Left kidney (tissue), 2 donors: ENCODE data around the gene SHH. TPM values are rescaled to one million over a fixed set of nuclear protein-coding genes. Genes with fewer than 3 reads are reported as not detected.

Experiments used
- DNase-seq: peaks from one replicate; pipeline ENCODE4 v3.0.0-alpha.2; 2013
- polyA plus RNA-seq: library from polyadenylated mRNA; unstranded; fragments of 120-200 nt; gene quantifications from one replicate; pipeline ENCODE4 v1.2.1, GENCODE V29; 2013; ENCODE audit not compliant: insufficient read length

The SHH gene
- polyA plus RNA-seq, 1 donor, result 2.1 TPM

DNA sequence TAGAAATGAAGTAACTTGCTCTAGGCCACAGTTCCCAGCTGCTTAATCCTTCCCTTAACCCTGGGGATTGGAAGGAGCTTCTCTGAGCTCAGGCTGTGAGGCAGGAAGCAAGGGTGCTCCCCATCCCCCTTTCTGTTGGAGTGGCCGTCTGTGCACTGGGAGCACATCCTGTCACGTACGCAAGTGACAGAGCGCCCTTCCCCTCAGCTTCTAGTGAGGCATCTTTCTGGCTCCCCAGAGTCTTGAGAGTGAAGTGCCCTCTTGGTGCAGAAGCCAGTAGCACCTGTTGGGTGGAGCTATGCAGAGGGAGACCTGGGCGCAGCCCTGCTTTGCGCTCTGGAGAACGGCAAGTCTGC lies 47.8 kb downstream of the SHH start:
- DNase-seq, result no peak

DNA sequence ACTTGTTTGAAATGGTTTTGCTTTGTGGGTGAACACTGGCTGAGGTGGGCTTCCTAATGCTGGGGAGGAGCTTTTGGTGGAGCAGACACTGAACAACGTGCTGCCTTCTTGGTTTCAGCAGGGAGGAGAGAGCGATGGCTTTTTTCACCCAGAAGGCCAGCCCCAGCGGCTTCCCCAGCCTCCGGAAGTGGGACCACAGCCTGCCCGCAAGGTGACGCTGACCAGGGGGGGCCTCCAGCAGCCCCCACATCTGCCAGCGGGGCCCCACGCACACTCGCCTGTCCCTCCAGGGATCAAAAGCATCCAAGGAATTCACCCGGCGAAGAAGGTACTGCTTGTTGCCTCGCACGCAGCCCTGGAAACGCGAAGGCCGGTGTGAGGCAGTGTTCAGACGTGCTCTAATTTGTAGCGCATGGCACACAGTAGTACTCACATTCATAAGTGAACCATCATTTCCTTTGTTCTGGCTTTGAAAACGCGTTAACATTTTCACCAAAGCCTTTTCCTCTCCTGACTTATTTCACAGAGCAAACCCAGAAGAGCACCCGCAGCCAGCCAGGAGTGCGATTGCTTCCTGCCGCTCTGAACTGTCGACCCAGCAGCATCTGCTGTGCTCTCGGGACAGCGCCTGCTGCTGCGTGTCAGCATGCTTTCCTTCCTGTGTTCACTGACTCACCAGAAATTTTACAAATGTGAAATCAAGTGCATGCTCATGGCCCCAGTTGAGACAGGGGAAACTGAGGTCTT lies 48.4 kb downstream of the SHH start:
- no peak for DNase-seq

DNA sequence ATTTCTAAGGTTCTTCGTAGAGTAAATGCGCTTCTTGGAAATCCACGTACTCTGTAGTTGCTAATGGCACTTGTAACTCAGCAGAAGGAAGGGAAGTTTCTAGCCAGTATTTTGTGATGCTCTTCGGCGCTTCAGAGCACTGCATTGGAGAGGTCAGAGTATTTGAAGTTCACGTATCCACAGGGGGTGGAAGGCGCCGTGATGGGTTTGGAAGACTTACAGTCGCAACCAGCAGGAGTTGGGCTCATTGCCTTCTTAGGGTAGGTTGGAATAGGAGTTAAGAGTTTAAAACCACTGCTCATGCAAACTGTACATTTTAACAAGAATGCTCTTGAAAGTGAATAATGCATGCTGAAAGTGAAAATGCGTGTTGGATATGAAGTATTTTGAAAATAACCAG lies 49.1 kb downstream of the SHH start:
- DNase-seq, result no peak

DNA sequence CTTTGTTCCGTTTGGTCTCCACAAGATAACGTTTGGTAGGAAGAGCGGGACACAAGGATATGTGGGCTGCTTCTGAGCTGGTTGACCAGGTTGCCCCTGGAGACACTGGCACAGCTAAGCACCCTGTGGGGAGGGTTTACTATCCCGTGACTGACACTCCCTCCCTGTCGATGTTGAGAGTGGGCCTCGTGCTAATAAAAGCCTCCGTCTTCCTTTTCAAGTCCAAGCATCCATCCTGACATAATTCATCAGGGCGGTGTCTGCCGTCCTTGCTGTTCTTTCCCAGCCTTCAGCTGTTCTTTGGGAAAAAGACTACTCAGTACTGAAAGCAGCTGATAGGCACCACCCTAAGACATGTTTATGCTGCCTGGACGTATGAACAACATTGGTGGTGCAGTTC lies 49.6 kb downstream of the SHH start:
- DNase-seq, result no peak

DNA sequence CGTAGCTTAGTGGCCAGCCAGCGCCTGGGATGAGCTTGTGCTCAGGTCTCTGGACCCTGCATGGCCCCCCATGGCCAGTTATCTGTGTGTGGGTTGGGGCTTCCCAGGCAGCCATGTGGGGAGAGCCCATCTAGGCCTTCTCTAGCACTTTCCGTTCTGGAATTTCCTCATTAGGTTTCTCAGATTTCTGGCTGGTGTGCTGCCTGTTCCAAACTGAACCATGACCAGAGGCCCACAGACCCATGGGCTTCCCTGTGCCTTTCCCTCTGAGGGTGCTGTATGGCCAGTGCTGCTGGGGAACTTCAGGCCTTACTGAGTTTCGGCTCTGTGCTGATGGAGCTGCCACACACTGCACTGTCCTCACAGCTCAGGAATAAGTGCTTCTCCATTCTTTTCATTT lies 50.2 kb downstream of the SHH start:
- no peak for DNase-seq

DNA sequence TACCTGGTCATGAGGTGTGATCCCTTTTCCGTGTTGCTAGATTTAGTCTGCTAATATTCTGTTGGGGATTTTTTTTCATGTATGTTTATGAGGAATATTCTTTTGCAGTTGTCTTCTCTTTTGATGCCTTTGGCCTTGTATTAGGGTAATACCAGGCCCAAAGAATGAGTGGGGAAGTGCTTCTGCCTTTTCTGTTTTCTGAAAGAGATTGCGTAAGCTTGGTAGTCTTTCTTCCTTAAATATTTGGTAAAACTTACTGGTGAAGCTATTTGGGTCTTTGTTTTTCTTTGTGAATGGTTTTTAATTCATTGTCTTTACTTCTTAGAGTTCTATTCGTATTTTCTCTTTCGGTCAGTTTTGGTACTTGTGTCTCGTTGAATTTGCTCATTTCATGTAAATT lies 51.1 kb downstream of the SHH start:
- no peak for DNase-seq

DNA sequence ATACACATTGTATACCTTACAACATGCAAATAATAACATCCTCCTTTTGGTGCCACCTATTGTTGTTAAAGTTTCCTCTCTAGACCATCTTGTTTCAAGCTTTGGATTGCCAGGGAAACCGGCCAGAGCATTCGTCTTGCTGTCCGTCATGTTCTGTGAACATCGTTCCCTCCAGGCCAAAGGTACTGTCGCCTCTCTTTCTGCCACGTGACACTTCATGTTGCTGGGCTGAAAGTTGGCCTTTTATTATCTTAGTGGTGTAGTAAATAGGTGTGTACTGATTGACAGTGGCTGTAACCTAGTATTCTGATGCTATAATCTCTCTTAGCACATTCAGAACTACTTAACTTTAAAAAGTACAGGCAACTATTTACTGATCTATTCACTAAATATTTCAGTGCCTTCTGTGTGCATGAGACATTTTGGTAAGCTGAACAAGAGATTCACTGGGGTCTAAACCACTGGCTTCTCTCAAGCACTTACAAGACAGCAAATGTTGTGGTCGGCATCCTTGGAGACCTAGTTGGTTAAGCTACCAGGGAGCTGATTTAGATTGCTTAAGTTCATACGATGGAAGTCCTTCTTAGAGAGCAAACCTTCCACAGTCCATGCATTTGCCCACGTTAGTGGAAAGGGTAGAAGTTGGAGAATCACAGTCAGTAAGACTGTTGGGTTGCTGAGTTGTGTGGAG lies 52.4 kb downstream of the SHH start:
- DNase-seq, result no peak

DNA sequence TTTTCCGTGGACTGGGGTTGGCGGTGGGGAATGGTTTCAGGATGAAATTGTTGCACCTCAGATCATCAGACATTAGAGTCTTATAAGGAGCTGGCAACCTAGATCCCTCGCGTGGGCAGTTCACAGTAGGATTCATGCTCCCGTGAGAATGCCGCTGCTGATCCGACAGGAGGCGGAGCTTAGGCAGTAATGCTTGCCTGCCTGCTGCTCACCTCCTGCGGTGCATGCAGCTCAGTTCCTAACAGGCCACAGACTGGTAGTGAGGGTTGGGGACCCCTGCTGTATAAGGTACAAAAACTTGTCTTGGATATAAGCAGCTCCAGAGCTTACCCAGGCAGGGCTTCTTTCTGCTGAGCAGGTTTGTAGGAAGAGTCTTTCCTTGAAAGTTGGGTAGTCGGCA lies 53.9 kb downstream of the SHH start:
- DNase-seq, result no peak

DNA sequence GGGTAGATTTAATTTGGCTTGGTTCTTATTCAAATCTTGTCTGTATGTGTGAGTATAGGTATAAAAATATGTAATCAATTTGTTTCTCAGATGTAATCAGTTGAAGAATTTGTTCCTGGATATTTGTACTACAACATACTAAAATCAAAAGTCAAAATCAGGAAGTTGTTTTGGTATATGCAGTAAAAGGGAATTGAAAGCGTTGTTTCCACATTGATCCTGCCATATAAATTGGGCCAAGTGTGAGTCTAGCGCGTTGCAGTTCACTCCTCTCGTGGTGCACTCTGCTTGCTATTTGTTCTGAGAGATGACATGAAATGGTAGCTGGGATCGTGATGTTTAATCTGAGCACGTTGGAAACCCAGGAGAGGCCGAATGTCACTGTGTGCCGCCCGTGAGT lies 55.9 kb downstream of the SHH start:
- DNase-seq, result no peak

DNA sequence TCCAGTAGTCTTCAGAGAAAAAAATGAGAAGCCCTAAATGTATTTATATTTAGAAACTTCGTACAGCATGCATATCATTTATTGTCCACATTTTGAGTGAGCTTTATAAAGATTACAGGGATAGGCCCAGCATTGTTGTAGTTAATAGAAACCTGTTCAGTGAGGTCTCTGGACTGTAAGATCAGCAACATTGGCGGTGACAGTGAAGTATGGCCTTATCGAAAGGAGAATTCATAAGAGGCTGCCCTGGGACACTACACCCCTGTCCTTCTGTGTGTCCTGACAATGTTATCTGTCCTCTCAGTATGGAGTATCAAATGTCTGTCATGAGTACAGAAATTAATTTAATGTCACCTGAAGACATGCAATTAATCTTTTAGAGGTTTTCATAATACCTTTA lies 57.2 kb downstream of the SHH start:
- DNase-seq, result no peak

DNA sequence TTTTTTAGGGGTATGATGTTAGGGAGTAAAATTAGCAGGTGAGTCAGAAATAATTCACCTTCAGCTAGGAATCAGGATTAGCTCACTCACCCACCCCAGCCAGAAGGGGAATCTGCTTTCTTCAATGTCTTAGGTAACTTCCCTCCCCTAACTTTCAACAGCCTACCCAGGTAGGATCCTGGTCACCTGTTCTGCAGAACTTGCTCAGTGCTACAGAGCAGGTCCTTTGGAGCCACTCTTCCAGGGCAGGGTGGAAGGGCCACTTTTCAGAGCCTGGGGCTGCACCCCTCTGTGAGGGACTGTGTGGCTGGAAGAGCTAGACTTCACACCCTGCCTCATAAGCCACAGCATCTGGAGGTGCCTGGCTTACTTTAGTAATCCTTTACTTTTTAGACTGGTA lies 58.1 kb downstream of the SHH start:
- no peak for DNase-seq

DNA sequence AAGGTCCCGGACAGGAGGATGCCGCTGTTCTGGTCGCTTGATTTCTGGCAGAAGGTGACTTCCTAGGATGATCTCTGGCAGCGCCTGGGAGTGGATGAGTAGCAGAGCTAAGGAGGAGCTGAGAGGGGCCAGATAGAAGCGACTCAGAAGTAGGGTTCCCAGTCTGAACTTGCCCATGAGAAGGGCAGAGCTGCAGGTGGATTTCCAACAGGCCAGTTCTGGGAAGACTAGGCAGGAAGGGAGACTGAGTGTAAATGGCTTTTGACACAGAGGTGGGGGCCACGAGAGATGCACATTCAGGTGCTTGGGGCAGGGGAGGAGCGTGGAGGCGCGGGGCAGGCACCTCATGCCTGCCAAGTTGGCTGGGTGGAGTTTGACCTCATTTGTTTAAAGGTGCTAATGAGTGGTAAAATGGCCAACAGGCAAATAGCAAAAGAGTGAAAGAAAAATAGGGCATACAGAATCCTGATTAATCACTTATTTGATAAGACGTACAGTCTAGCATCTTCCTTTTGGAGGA lies 58.8 kb downstream of the SHH start:
- DNase-seq, result no peak

DNA sequence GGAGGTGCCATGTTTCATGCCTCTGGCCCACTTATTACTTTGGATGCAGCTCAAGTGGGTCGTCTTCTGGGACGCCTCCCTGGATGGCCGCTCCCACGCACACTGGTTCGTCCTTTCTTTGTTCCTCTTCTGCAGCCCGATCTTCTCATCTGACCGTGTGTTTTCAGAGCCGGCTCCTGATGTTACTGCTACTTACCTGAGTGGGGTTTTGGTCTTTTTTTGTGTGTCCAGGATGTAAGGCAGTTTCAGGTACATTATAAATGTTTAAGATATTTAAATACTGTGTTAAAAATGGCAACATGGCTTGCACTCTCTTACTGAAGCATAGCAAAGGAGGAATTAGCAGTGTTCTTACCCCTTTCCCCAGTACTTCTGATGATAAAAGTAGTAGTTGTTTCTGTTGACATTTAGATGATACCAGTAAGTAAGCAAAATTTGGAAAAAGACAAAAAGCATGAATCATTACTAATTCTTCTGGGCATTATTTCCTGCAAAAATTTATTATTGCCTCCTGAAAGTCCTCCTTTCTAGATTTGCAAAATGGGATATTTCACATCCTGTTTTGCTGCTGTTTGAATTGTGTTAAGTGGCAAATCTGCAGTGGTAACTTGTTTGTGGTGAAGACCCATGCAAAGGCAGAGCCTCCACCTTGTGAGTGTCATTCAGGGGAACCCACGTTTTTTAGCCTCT lies 59.4 kb downstream of the SHH start:
- no peak for DNase-seq

DNA sequence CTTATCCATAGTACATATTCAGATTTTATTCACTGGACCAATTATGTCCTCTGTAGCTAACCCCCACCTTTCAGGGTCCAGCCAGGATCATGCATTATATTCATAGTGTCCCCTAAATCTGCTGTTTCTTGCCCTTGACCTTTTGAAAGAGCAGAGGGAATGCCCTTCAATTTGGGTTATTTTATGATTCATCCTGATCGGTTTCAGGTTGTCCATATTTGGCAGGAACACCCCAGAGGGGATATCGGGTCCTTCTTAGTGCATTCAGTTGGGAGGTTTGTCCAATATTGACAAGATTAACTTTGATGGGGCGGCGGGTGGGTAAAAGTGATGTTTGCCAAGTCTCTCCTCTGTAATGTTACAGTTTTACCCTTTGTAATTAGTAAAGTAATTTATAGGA lies 60.9 kb downstream of the SHH start:
- DNase-seq, result no peak

DNA sequence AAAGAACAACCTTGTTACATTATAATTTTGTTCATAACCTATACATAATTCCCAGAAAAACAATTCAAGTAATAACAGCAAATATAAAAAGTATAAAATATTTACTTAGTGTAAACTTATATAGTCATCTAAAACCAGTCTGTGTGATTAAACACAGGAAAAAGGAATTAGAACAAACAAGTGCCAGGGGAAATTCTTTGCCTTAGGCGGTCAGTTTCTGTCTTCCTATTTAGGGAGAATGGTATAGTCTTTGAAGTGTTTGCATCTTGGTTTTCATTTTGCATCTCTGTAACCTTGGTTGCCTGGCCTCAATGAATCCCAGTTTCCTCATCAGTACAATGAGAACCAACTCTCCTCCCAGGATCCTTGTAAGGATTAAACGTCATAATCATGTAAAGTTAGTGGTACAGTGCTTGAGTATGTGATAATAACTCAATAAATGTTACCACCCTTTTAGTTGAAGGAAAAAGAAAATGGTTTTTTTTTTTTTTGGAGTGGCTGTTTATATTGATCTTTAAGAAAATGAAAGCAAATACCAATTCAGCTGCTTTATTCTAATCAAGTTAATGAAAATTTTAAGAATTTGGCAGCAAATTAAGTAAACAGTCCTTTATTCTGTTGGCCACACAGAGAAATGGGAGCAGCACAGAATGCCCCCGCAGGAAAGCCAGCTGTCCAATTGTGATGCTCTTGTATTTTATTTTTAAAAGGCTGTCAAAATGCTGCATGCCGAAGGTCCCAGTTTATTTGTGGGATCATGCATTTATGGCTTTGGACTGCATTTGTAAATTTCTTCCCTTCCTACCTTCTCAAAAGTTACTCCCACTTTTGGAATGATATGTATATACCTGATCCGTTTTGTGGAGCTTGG lies 61.8 kb downstream of the SHH start:
- DNase-seq, result no peak

Other genes with a start within 250 kb of the SHH start
- 44.2 TPM for gene RBM33, start 167.8 kb downstream of the SHH start, polyA plus RNA-seq